Measurements from ENCODE around the gene STAT6.

DNA sequence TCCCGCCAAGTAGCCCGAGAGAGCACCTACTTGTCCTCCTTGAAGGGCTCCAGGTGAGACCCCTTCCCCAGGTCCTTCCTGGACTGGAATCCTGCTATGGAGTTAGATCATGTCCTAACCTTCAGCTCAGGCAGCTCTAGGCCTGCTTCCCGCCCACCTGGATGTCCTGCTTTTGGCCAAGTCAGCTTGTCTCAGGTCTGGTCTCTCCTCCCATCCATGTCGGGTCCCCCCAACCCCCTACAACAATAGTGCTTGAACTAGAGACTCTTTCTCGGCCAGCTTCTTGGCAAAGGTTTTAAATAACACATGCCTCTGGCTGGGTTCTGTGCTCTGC is 18.7 kb downstream of the STAT6 start:
- TF ChIP-seq, protein P1, sequence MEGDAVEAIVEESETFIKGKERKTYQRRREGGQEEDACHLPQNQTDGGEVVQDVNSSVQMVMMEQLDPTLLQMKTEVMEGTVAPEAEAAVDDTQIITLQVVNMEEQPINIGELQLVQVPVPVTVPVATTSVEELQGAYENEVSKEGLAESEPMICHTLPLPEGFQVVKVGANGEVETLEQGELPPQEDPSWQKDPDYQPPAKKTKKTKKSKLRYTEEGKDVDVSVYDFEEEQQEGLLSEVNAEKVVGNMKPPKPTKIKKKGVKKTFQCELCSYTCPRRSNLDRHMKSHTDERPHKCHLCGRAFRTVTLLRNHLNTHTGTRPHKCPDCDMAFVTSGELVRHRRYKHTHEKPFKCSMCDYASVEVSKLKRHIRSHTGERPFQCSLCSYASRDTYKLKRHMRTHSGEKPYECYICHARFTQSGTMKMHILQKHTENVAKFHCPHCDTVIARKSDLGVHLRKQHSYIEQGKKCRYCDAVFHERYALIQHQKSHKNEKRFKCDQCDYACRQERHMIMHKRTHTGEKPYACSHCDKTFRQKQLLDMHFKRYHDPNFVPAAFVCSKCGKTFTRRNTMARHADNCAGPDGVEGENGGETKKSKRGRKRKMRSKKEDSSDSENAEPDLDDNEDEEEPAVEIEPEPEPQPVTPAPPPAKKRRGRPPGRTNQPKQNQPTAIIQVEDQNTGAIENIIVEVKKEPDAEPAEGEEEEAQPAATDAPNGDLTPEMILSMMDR (IDR thresholded peaks at IDR 0.05), result no peak
- TF ChIP-seq POLR2A (IDR thresholded peaks at IDR 0.05), result no peak
